DND-41 (cell line): Measurements from ENCODE around the gene DISC1.

Experiments
- ATAC-seq: fragments of 200-7000 bp; cut with Tn5 transposase; 3 replicates; pipeline ENCODE4 v1.9.1; 2021; ENCODE audit warnings: low read depth; ENCODE audit not compliant: insufficient read depth
- DNase-seq: peaks from one replicate; pipeline ENCODE4 v3.0.0-alpha.2; 2020
- H2AFZ ChIP-seq: 2 replicates; pipeline ENCODE4 v1.6.0; 2012; ENCODE audit warnings: low read depth, low read length
- H3K27ac ChIP-seq: 2 replicates; pipeline ENCODE4 v1.5.1; 2012; ENCODE audit warnings: low read length, inconsistent platforms
- H3K27me3 ChIP-seq: fragments of 200-600 bp; sonication (generic); 2 replicates; pipeline ENCODE4 v1.6.0; 2012; ENCODE audit warnings: low read length, mild to moderate bottlenecking, inconsistent platforms; ENCODE audit not compliant: insufficient read depth, poor library complexity
- H3K36me3 ChIP-seq: 2 replicates; pipeline ENCODE4 v1.5.1; 2012; ENCODE audit warnings: low read length, inconsistent platforms; ENCODE audit not compliant: insufficient read depth
- H3K4me1 ChIP-seq: 2 replicates; pipeline ENCODE4 v1.5.1; 2012; ENCODE audit warnings: mild to moderate bottlenecking, low read length; ENCODE audit not compliant: insufficient read depth
- H3K4me2 ChIP-seq: 2 replicates; pipeline ENCODE4 v1.6.0; 2012; ENCODE audit warnings: mild to moderate bottlenecking, moderate library complexity, low read length, inconsistent platforms; ENCODE audit not compliant: insufficient read depth
- H3K4me3 ChIP-seq, 2 experiments: fragments of 200-600 bp in 1 of 2; shearing (Covaris generic) in 1 of 2; 2 replicates each; pipeline ENCODE4 v1.5.1; 2012 to 2016; ENCODE audit warnings: inconsistent platforms in 2 of 2, low read length in 2 of 2, mild to moderate bottlenecking in 2 of 2, low read depth in 1 of 2, moderate library complexity in 1 of 2
- H3K79me2 ChIP-seq: 2 replicates; pipeline ENCODE4 v1.6.0; 2012; ENCODE audit warnings: low read length, inconsistent platforms; ENCODE audit not compliant: insufficient read depth
- H3K9ac ChIP-seq: 2 replicates; pipeline ENCODE4 v1.6.0; 2012; ENCODE audit warnings: low read depth, mild to moderate bottlenecking, inconsistent platforms, low read length, moderate library complexity
- H3K9me3 ChIP-seq: 2 replicates; pipeline ENCODE4 v1.5.1; 2012; ENCODE audit warnings: low read length, moderate library complexity, mild to moderate bottlenecking, inconsistent platforms; ENCODE audit not compliant: insufficient read depth, severe bottlenecking
- H4K20me1 ChIP-seq: 2 replicates; pipeline ENCODE4 v1.6.0; 2012; ENCODE audit warnings: low read length; ENCODE audit not compliant: insufficient read depth
- CTCF ChIP-seq: IDR thresholded peaks from 2 replicates; pipeline ENCODE4 v1.5.1; 2012; ENCODE audit warnings: borderline replicate concordance, low read length, moderate library complexity, mild to moderate bottlenecking; ENCODE audit not compliant: poor library complexity, severe bottlenecking; ENCODE audit errors: extremely low read depth
- EZH2 ChIP-seq: IDR thresholded peaks from 3 replicates; pipeline ENCODE4 v1.6.1; 2012; ENCODE audit warnings: borderline replicate concordance, low read depth, mild to moderate bottlenecking, moderate library complexity, low read length, inconsistent platforms; ENCODE audit not compliant: severe bottlenecking

DISC1 gene

GRCh38 chr1:231721436-231721835 is 94.8 kb downstream of the DISC1 start:
- H2AFZ ChIP-seq, result no peak overlapping the region
- H3K4me2 ChIP-seq, result no peak overlapping the region
- H3K27me3 ChIP-seq, result no peaks in the 10 kb centered on the region
- no peak overlapping the region for H3K27ac ChIP-seq
- no peak for DNase-seq
- no peaks in the 10 kb centered on the region for H4K20me1 ChIP-seq
- no peak for ATAC-seq
- H3K9me3 ChIP-seq, result no peaks in the 10 kb centered on the region
- no peak overlapping the region for H3K9ac ChIP-seq
- no peaks in the 10 kb centered on the region for H3K36me3 ChIP-seq
- no peaks in the 10 kb centered on the region for H3K79me2 ChIP-seq
- H3K4me3 ChIP-seq, result no peak overlapping the region
- no peaks in the 10 kb centered on the region for H3K4me1 ChIP-seq
- no peak for TF ChIP-seq EZH2
- TF ChIP-seq CTCF, result no peak

- no peaks in the 10 kb centered on the region for H3K27me3 ChIP-seq
- DNase-seq (no peak), ATAC-seq (no peak)
- no peak overlapping the region for H3K27ac ChIP-seq
- H2AFZ ChIP-seq, result no peak overlapping the region
- TF ChIP-seq EZH2, result no peak
- TF ChIP-seq CTCF, result no peak
- no peaks in the 10 kb centered on the region for H3K9me3 ChIP-seq
- no peaks in the 10 kb centered on the region for H3K36me3 ChIP-seq
- no peak overlapping the region for H3K9ac ChIP-seq
- no peaks in the 10 kb centered on the region for H3K79me2 ChIP-seq
- no peak overlapping the region for H3K4me3 ChIP-seq
- no peaks in the 10 kb centered on the region for H3K4me1 ChIP-seq
- no peaks in the 10 kb centered on the region for H4K20me1 ChIP-seq
- no peak overlapping the region for H3K4me2 ChIP-seq
These were observed 95.8 kb downstream of the DISC1 start for GRCh38 chr1:231722356-231722755.

- DNase-seq, result no peak
These were observed 96.6 kb downstream of the DISC1 start for GRCh38 chr1:231723146-231723545.

More at GRCh38 chr1:231723146-231723545, 96.6 kb downstream of the DISC1 start:
- Histone ChIP-seq H3K27me3 (no peaks in the 10 kb centered on the region), H3K9ac (no peak overlapping the region), H3K4me3 (no peak overlapping the region), H3K79me2 (no peaks in the 10 kb centered on the region), H3K4me2 (no peak overlapping the region), H2AFZ (no peak overlapping the region), H3K27ac (no peak overlapping the region), H3K4me1 (no peaks in the 10 kb centered on the region), H4K20me1 (no peaks in the 10 kb centered on the region), H3K9me3 (no peaks in the 10 kb centered on the region), H3K36me3 (no peaks in the 10 kb centered on the region)
- TF ChIP-seq CTCF, result no peak
- TF ChIP-seq EZH2, result no peak
- no peak for ATAC-seq
